ENCODE data around the gene C11orf54.

The C11orf54 gene

DNA sequence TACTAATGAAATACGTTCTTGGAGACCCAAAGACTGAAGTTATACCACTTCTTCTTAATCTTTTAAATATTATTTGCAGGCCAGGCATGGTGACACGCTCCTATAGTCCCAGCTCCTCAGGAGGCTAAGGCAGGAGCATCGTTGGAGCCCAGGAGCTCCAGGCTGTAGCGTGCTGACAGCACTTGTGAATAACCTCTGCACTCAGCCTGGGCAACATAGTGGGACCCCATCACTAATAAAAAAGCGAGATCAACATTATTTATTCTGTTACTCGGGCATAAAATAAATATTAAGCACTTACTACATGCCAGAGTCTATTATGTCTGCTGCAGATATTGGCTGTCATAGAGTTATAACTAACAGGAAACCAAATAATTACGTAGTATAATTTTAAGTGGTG lies 41.9 kb downstream of the C11orf54 start:
- no peak for DNase-seq (ENCODE audit: insufficient read length, low spot score)
- FAIRE-seq: no peak
- TF ChIP-seq, protein P1, sequence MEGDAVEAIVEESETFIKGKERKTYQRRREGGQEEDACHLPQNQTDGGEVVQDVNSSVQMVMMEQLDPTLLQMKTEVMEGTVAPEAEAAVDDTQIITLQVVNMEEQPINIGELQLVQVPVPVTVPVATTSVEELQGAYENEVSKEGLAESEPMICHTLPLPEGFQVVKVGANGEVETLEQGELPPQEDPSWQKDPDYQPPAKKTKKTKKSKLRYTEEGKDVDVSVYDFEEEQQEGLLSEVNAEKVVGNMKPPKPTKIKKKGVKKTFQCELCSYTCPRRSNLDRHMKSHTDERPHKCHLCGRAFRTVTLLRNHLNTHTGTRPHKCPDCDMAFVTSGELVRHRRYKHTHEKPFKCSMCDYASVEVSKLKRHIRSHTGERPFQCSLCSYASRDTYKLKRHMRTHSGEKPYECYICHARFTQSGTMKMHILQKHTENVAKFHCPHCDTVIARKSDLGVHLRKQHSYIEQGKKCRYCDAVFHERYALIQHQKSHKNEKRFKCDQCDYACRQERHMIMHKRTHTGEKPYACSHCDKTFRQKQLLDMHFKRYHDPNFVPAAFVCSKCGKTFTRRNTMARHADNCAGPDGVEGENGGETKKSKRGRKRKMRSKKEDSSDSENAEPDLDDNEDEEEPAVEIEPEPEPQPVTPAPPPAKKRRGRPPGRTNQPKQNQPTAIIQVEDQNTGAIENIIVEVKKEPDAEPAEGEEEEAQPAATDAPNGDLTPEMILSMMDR (IDR thresholded peaks at IDR 0.05; ENCODE audit: insufficient read depth, missing control alignments): no peak

DNA sequence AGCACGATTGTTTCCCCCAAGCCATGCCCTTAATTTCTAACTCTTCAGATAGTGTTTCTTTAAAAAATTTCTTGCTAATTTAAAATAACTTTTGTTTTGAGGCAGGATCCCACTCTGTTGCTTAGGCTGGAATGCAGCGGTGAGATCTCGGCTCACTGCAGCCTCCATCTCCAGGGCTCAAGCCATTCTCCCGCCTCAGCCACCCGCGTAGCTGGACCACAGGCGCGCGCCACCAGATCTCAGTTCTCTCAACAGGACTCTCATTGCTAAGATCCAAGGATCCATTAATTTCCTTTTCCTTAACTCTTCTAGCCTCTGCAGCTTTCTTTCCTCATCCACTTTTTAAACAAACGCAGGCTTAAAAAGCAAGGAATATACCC lies 42.3 kb downstream of the C11orf54 start:
- no peak for FAIRE-seq
- no peak for DNase-seq (ENCODE audit: insufficient read length, low spot score)
- TF ChIP-seq, protein P1 (IDR thresholded peaks at IDR 0.05; ENCODE audit: insufficient read depth, missing control alignments): no peak

DNA sequence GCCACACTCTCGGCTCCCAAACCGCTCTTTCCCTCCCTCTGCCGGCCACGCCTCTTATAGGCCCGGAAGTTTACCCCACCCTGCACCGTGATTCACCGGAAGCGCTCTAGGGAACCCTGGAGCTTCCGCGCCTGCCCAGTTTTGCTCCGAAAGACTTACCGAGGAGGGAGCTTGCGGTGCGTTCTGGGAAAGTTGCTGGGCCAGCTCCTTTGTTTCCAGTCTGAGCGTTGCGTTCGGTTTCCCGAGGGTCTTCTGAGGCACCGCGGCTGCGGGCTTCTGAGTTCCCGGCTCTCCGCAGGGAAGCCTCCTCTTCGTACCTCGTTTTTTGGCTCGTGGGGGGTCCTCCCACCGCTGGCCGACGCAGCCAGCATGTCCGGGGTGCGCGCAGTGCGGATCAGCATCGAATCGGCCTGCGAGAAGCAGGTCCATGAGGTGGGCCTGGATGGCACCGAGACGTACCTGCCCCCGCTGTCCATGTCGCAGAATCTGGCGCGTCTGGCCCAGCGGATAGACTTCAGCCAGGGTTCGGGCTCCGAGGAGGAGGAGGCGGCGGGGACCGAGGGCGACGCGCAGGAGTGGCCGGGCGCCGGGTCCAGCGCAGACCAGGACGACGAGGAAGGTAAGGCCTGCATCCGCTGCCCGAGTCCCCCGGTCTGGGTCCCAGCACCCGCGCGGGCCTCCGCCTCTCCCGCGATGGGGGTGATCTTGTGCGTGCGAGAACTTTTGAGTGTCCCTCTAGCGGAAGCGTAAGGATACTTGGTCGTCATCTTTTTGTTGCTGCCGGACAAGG lies 42.9 kb downstream of the C11orf54 start, which contains the start of gene MED17:
Gene MED17 (plus strand): TSS at position 138 of the 790 bp plus-strand sequence. CDS start 232 bp downstream, at position 370.
- no peak for FAIRE-seq
- DNase-seq (ENCODE audit: insufficient read length, low spot score): peak; percentile 89
- TF ChIP-seq, protein P1 (IDR thresholded peaks at IDR 0.05; ENCODE audit: insufficient read depth, missing control alignments): peak; percentile 21

DNA sequence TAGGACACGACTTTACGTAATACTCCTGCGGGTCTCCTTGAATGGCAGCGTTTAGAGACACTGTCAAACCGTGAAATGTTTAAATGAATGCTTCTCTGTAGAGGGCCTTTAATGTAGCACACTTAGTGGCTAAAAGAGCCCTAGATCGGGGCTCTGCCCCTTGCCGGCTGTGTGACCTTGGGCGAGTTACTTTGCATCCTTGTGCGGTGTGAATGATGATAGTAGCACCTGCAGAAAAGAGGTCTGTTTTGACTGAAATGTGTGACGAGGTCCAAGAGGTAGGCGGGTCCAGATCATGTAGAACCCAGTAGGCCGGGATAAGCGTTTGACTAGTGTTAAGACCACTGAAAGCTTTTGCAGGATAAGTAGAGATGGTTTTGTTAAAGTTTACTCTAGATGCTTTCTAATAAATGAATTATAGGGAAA lies 43.5 kb downstream of the C11orf54 start:
- FAIRE-seq (no peak), DNase-seq (ENCODE audit: insufficient read length, low spot score) (no peak)

DNA sequence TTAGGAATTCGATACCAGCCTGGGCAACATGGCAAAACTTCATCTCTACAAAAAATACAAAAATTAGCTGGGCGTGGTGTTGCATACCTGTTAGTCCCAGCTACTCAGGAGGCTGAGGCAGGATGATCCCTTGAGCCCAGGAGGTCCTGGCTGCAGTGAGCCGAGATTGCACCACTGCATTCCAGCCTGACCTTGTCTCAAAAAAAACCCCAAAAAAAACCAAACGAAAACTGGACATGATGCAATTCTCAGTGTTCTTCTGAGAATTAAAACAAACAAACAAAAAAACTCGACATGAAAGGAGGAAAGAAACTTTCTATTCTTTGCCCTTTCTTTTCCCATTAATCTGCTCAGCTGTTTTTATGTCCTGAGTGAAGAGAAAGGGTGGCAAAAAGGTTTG lies 50.0 kb downstream of the C11orf54 start:
- DNase-seq (ENCODE audit: insufficient read length, low spot score) (no peak), FAIRE-seq (no peak)
- TF ChIP-seq, protein P1 (IDR thresholded peaks at IDR 0.05; ENCODE audit: insufficient read depth, missing control alignments): no peak

More for the DNA sequence above, 43.5 kb downstream of the C11orf54 start:
- TF ChIP-seq, protein P1 (IDR thresholded peaks at IDR 0.05; ENCODE audit: insufficient read depth, missing control alignments): no peak

DNA sequence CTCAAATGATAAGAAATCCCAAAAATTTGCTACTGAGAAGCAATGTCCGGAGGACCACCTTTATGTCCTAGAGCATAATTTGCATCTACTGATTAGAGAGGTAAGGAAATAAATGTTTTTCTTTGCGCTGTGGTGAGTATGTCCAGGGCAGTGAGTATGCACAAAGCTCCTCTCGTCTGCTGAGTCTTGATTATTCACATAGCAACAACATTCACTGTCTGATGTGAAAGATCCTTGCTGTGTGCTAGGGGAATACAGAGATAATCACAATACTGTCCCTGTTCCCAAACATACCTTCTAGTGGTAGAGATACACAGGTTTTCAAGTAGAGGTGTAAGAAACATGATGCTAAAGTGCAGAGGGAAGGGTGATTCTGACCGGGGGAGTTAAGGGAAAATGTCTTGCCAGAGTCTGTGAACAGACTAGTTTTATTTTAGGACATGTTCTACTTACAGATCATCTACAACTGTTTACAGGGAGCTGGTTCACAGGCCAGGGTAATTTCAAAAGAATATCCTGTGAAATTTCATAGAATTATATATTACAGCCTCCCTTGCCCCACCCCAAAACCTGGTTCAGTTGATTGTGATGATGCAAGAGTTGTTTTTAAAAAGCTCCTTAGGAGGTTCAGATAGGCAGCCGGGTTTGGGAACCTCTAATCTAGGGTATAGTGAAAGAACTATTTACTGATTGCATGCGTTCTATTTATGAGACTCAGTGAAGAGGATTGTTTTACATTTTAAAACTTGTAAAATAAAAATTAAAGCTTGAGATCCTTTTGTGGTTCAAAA lies 55.2 kb downstream of the C11orf54 start:
- TF ChIP-seq, protein P1 (IDR thresholded peaks at IDR 0.05; ENCODE audit: insufficient read depth, missing control alignments): no peak
- DNase-seq (ENCODE audit: insufficient read length, low spot score): no peak
- FAIRE-seq: no peak

Data from D721Med (cell line).